Activated T-cell treated with anti-CD3 and anti-CD28 coated beads, Interleukin-2, amount 50 U/mL, for 72 hours (primary cell): Measurements from ENCODE around the gene DOCK1. TPM values are rescaled to one million over a fixed set of nuclear protein-coding genes. Genes with fewer than 3 reads are reported as not detected.

Experiments used
- ATAC-seq, 2 donors: fragments of 150-1000 bp; cut with Tn5 transposase; replicated peaks in 1 of 2; 2 replicates each; pipeline ENCODE4 v1.10.0; 2021; ENCODE audit warnings: moderate library complexity in 2 of 2, mild to moderate bottlenecking in 1 of 2
- DNase-seq, 2 donors: peaks; one replicate each; pipeline ENCODE4 v3.0.0; 2021 to 2022; ENCODE audit warnings: mixed read lengths in 1 of 2
- H3K27ac Mint-ChIP-seq: one replicate; pipeline ENCODE4 v1.8.0; 2022; ENCODE audit warnings: mild to moderate bottlenecking, moderate library complexity, mixed read lengths
- H3K27me3 Mint-ChIP-seq: one replicate; pipeline ENCODE4 v1.8.0; 2022; ENCODE audit warnings: low read depth, mixed read lengths
- H3K36me3 Mint-ChIP-seq, 2 donors: one replicate each; pipeline ENCODE4 v1.8.0; 2022; ENCODE audit warnings: mixed read lengths in 2 of 2, mild to moderate bottlenecking in 1 of 2; ENCODE audit not compliant: insufficient read depth in 2 of 2
- H3K4me1 Mint-ChIP-seq: one replicate; pipeline ENCODE4 v1.8.0; 2022; ENCODE audit warnings: low read depth, mixed read lengths
- H3K4me3 Mint-ChIP-seq, 2 donors: one replicate each; pipeline ENCODE4 v1.8.0; 2022; ENCODE audit warnings: mild to moderate bottlenecking in 2 of 2, mixed read lengths in 2 of 2, moderate library complexity in 2 of 2
- H3K9me3 Mint-ChIP-seq, 2 donors: one replicate each; pipeline ENCODE4 v1.8.0; 2022; ENCODE audit warnings: mixed read lengths in 2 of 2
- total RNA-seq, 2 donors: library from RNA; stranded (reverse); gene quantifications; one replicate each; pipeline ENCODE4 v1.2.3, GENCODE V29; 2022

Gene DOCK1
- total RNA-seq, 2 donors from 2014 or later: 0.35 to 0.53 TPM

GRCh38 chr10:126955396-126955795 lies 50.2 kb downstream of the DOCK1 start:
- Mint-ChIP-seq H3K36me3 (no peaks in the 10 kb centered on the region), H3K27me3 (no peaks in the 10 kb centered on the region), H3K27ac (no peak overlapping the region), H3K4me3 (no peak overlapping the region), H3K4me1 (no peaks in the 10 kb centered on the region), H3K9me3 (no peaks in the 10 kb centered on the region)
- no peak for DNase-seq
- ATAC-seq: no peak

- Mint-ChIP-seq H3K4me3 (no peak overlapping the region), H3K27ac (no peak overlapping the region), H3K36me3 (no peaks in the 10 kb centered on the region), H3K9me3 (no peaks in the 10 kb centered on the region), H3K27me3 (no peaks in the 10 kb centered on the region), H3K4me1 (no peaks in the 10 kb centered on the region)
- ATAC-seq (no peak), DNase-seq (no peak)
Measured at GRCh38 chr10:126955934-126956711, 50.9 kb downstream of the DOCK1 start.

- H3K27ac Mint-ChIP-seq: no peak overlapping the region
- peaks cover 4% of the 10 kb centered on the region for H3K4me1 Mint-ChIP-seq
- no peak overlapping the region for H3K4me3 Mint-ChIP-seq
- DNase-seq: no peak
- H3K36me3 Mint-ChIP-seq: no peaks in the 10 kb centered on the region
- no peak for ATAC-seq
- H3K9me3 Mint-ChIP-seq: no peaks in the 10 kb centered on the region
- H3K27me3 Mint-ChIP-seq: no peaks in the 10 kb centered on the region
Measured at GRCh38 chr10:126956712-126957108, 51.5 kb downstream of the DOCK1 start.

- no peak overlapping the region for H3K27ac Mint-ChIP-seq
- no peak overlapping the region for H3K4me3 Mint-ChIP-seq
- peaks cover 5% of the 10 kb centered on the region for H3K4me1 Mint-ChIP-seq
- H3K9me3 Mint-ChIP-seq: no peaks in the 10 kb centered on the region
- H3K36me3 Mint-ChIP-seq: no peaks in the 10 kb centered on the region
- DNase-seq (no peak), ATAC-seq (no peak)
- H3K27me3 Mint-ChIP-seq: no peaks in the 10 kb centered on the region
Measured at GRCh38 chr10:126957111-126957510, 51.9 kb downstream of the DOCK1 start.

GRCh38 chr10:126959431-126959830 lies 54.2 kb downstream of the DOCK1 start:
- ATAC-seq (no peak), DNase-seq (no peak)
- Mint-ChIP-seq H3K27ac (no peak overlapping the region), H3K36me3 (no peaks in the 10 kb centered on the region), H3K4me3 (no peak overlapping the region), H3K9me3 (no peaks in the 10 kb centered on the region), H3K4me1 (peaks cover 5% of the 10 kb centered on the region), H3K27me3 (no peaks in the 10 kb centered on the region)

GRCh38 chr10:126959906-126960685 lies 54.9 kb downstream of the DOCK1 start:
- Mint-ChIP-seq H3K36me3 (no peaks in the 10 kb centered on the region), H3K27ac (no peak overlapping the region), H3K27me3 (no peaks in the 10 kb centered on the region), H3K4me1 (peaks cover 5% of the 10 kb centered on the region), H3K4me3 (no peak overlapping the region), H3K9me3 (no peaks in the 10 kb centered on the region)
- DNase-seq (no peak), ATAC-seq (no peak)

GRCh38 chr10:126963354-126963753 lies 58.1 kb downstream of the DOCK1 start:
- no peaks in the 10 kb centered on the region for H3K27me3 Mint-ChIP-seq
- no peaks in the 10 kb centered on the region for H3K9me3 Mint-ChIP-seq
- peaks cover 5% of the 10 kb centered on the region for H3K4me1 Mint-ChIP-seq
- no peak overlapping the region for H3K4me3 Mint-ChIP-seq
- H3K27ac Mint-ChIP-seq: no peak overlapping the region
- DNase-seq (no peak), ATAC-seq (no peak)
- H3K36me3 Mint-ChIP-seq: no peaks in the 10 kb centered on the region

GRCh38 chr10:126964190-126964589 lies 59.0 kb downstream of the DOCK1 start:
- Mint-ChIP-seq H3K27ac (no peak overlapping the region), H3K36me3 (no peaks in the 10 kb centered on the region), H3K27me3 (no peaks in the 10 kb centered on the region), H3K9me3 (no peaks in the 10 kb centered on the region), H3K4me1 (peaks cover 5% of the 10 kb centered on the region), H3K4me3 (no peak overlapping the region)
- DNase-seq (no peak), ATAC-seq (no peak)

- Mint-ChIP-seq H3K4me1 (no peaks in the 10 kb centered on the region), H3K4me3 (no peak overlapping the region), H3K36me3 (no peaks in the 10 kb centered on the region), H3K27me3 (no peaks in the 10 kb centered on the region), H3K27ac (no peak overlapping the region), H3K9me3 (no peaks in the 10 kb centered on the region)
- ATAC-seq (no peak), DNase-seq (no peak)
Measured at GRCh38 chr10:126966938-126967337, 61.7 kb downstream of the DOCK1 start.

- DNase-seq: no peak
- no peak for ATAC-seq
- no peak overlapping the region for H3K27ac Mint-ChIP-seq
- H3K36me3 Mint-ChIP-seq: no peaks in the 10 kb centered on the region
- H3K9me3 Mint-ChIP-seq: no peaks in the 10 kb centered on the region
- no peaks in the 10 kb centered on the region for H3K27me3 Mint-ChIP-seq
- H3K4me1 Mint-ChIP-seq: no peaks in the 10 kb centered on the region
- H3K4me3 Mint-ChIP-seq: no peak overlapping the region
Measured at GRCh38 chr10:126969310-126969709, 64.1 kb downstream of the DOCK1 start.

GRCh38 chr10:126972635-126973414 lies 67.6 kb downstream of the DOCK1 start:
- Mint-ChIP-seq H3K9me3 (no peaks in the 10 kb centered on the region), H3K4me3 (no peak overlapping the region), H3K27me3 (no peaks in the 10 kb centered on the region), H3K27ac (no peak overlapping the region), H3K4me1 (no peaks in the 10 kb centered on the region), H3K36me3 (no peaks in the 10 kb centered on the region)
- no peak for DNase-seq
- ATAC-seq: no peak

GRCh38 chr10:126975221-126975620 lies 70.0 kb downstream of the DOCK1 start:
- no peaks in the 10 kb centered on the region for H3K9me3 Mint-ChIP-seq
- DNase-seq: no peak
- H3K4me3 Mint-ChIP-seq: no peak overlapping the region
- no peaks in the 10 kb centered on the region for H3K4me1 Mint-ChIP-seq
- H3K27me3 Mint-ChIP-seq: no peaks in the 10 kb centered on the region
- no peak for ATAC-seq
- H3K36me3 Mint-ChIP-seq: no peaks in the 10 kb centered on the region
- H3K27ac Mint-ChIP-seq: no peak overlapping the region

- Mint-ChIP-seq H3K4me3 (no peak overlapping the region), H3K27me3 (no peaks in the 10 kb centered on the region), H3K4me1 (no peaks in the 10 kb centered on the region), H3K36me3 (no peaks in the 10 kb centered on the region), H3K27ac (no peak overlapping the region), H3K9me3 (no peaks in the 10 kb centered on the region)
- no peak for ATAC-seq
- no peak for DNase-seq
Measured at GRCh38 chr10:126977216-126977615, 72.0 kb downstream of the DOCK1 start.
